ENCODE data around the gene MLC1.

DNA sequence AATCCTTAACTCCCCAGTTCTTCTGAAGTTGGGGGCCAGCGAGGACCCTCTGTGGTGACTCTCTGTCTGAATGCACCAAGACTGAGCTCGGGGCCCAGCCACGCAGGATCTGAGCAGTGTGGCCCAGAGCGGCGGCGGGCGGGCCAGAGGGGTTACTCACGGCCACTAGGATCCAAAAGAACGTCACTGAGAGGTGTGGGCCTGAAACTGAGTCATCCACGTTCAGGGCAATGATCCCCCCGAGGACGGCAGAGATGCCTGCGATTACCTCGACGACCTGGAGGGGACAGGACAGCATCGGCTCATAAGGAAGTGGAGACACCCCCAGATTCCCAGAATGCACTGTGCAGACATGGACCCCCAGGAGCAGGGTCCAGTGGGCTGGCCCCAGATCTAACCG is 11.2 kb downstream of the MLC1 start:
- TF ChIP-seq, protein P1, sequence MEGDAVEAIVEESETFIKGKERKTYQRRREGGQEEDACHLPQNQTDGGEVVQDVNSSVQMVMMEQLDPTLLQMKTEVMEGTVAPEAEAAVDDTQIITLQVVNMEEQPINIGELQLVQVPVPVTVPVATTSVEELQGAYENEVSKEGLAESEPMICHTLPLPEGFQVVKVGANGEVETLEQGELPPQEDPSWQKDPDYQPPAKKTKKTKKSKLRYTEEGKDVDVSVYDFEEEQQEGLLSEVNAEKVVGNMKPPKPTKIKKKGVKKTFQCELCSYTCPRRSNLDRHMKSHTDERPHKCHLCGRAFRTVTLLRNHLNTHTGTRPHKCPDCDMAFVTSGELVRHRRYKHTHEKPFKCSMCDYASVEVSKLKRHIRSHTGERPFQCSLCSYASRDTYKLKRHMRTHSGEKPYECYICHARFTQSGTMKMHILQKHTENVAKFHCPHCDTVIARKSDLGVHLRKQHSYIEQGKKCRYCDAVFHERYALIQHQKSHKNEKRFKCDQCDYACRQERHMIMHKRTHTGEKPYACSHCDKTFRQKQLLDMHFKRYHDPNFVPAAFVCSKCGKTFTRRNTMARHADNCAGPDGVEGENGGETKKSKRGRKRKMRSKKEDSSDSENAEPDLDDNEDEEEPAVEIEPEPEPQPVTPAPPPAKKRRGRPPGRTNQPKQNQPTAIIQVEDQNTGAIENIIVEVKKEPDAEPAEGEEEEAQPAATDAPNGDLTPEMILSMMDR (IDR thresholded peaks at IDR 0.05), result no peak
- no peak for TF ChIP-seq POLR2A (IDR thresholded peaks at IDR 0.05)

Data from gastroesophageal sphincter (tissue), 3 donors.